Measurements from ENCODE around the gene ATMIN. TPM values are rescaled to one million over a fixed set of nuclear protein-coding genes. Genes with fewer than 3 reads are reported as not detected.

Gene ATMIN
- total and polyA plus RNA-seq, 10 of the 15 experiments (the other 5 are each of a cell fraction or from before 2014, with no cell fraction given): 5.2 to 28.9 (median 18.3) TPM

- H3K36me3 ChIP-seq (ENCODE audit: control insufficient read depth in 2 of 2, insufficient read depth in 2 of 2, low read length in 1 of 2): 0 out of 4 replicates have a peak, but pooled peaks cover 0 to 2% of the 10 kb centered on the region in 2 experiments
- DNase-seq (ENCODE audit: low read depth, low spot score): no peak
- in situ Hi-C loops (cut with MboI) (no loop called here), intact Hi-C loops (cut with micrococcal nuclease; ENCODE audit: unreplicated experiment) (loop anchor here (10.0 kb wide), 3 partner anchors 310 to 1650 kb away; partner anchors contain the start of gene GAN)
- H3K27ac ChIP-seq (ENCODE audit: control insufficient read depth, insufficient read depth): peak overlapping the region; percentile 40
- RAD21 ChIA-PET (ENCODE audit: unreplicated experiment): interaction anchor here (0.7 to 1.9 kb wide), 7 partner anchors 8 to 80 kb away, joined by 3 to 9 read pairs (median 3); partner anchors contain the start of genes ATMIN and C16orf46
- SMC1A ChIA-PET (ENCODE audit: uncharacterized antibody, unreplicated experiment): interaction anchor here (0.5 to 2.0 kb wide), 12 partner anchors 10 to 731 kb away, joined by 3 to 16 read pairs (median 4); partner anchors contain the start of gene GAN
- peaks cover 89% of the 10 kb centered on the region for H3K79me2 ChIP-seq (ENCODE audit: control insufficient read depth, insufficient read depth, low read length)
- no peak for FAIRE-seq
- ATAC-seq: peak; percentile 34
- peak overlapping the region; percentile 48 for H3K4me2 ChIP-seq (ENCODE audit: control insufficient read depth, insufficient read depth)
- 9% methylated on average over 14 of the region's 14 CpGs for WGBS (ENCODE audit: insufficient coverage, insufficient replicate concordance, low lambda C conversion rate, missing lambda C conversion rate)
- no TSS peak for BruUV-seq (replicated peaks)
- peak overlapping the region; percentile 59 for H3K4me3 ChIP-seq
- H3K9ac ChIP-seq (ENCODE audit: control insufficient read depth, insufficient read depth, low read length): peak overlapping the region; percentile 34
- H3K4me1 ChIP-seq (ENCODE audit: control insufficient read depth, insufficient read depth, low read length): peaks cover 9% of the 10 kb centered on the region
- POLR2A ChIA-PET: interaction anchor here (0.6 to 4.2 kb wide), 4 partner anchors 30 to 749 kb away, joined by 3 to 25 read pairs (median 5); partner anchors contain the start of genes ATMIN and C16orf46
- H2AFZ ChIP-seq (ENCODE audit: control insufficient read depth, low read depth, low read length): no peak overlapping the region
- CTCF ChIA-PET: interaction anchor here (0.6 to 5.1 kb wide), 13 partner anchors 11 to 145 kb away, joined by 3 to 67 read pairs (median 5); partner anchors contain the start of genes ATMIN and C16orf46
- no peaks in the 10 kb centered on the region; the same call in 2 of the 3 replicates for H3K9me3 ChIP-seq (replicated peaks; ENCODE audit: control insufficient read depth, insufficient read depth, low read length)
- no peaks in the 10 kb centered on the region for H3K27me3 ChIP-seq (replicated peaks in 1 of 2; ENCODE audit: control insufficient read depth in 2 of 2, insufficient read depth in 2 of 2, low read length in 1 of 2)
- no peaks in the 10 kb centered on the region for H4K20me1 ChIP-seq (ENCODE audit: control insufficient read depth, insufficient read depth)
- TF ChIP-seq RELB (IDR thresholded peaks at IDR 0.05; ENCODE audit: low read depth): 0 out of 2 replicates have a peak, but pooled peaks have one; percentile 10
- TF ChIP-seq FOS (IDR thresholded peaks at IDR 0.05; ENCODE audit: borderline replicate concordance, extremely low read depth, insufficient read length): no peak
- TF ChIP-seq BHLHE40 (IDR thresholded peaks at IDR 0.05; ENCODE audit: borderline replicate concordance in 1 of 2, low read depth in 2 of 2, low read length in 1 of 2): peak in 1 of 2 experiments; percentile 48; a peak in 1 of 4 replicates
- TF ChIP-seq CBX3 (IDR thresholded peaks at IDR 0.05; ENCODE audit: borderline replicate concordance, low read depth): no peak
- no peak for TF ChIP-seq ZNF687 (IDR thresholded peaks at IDR 0.05)
- TF ChIP-seq CEBPZ (IDR thresholded peaks at IDR 0.05; ENCODE audit: low read depth, low read length): no peak
- peak; percentile 62; the same call in 1 of the 2 replicates for TF ChIP-seq NBN (IDR thresholded peaks at IDR 0.05)
- TF ChIP-seq JUNB (IDR thresholded peaks at IDR 0.05): no peak
- TF ChIP-seq BRCA1 (IDR thresholded peaks at IDR 0.05; ENCODE audit: low read depth, low read length): no peak
- TF ChIP-seq BMI1 (IDR thresholded peaks at IDR 0.05; ENCODE audit: borderline replicate concordance): peak; percentile 52; the same call in 1 of the 2 replicates
- peak; percentile 56; the same call in 1 of the 2 replicates for TF ChIP-seq SMARCA5 (IDR thresholded peaks at IDR 0.05)
These were observed 30.8 kb upstream of the ATMIN start for GRCh38 chr16:81004646-81005353.
